HG03378 (cell line): ENCODE results near the gene STYXL1.

ENCODE experiments used
- ATAC-seq: cut with Tn5 transposase; IDR thresholded peaks from one replicate; pipeline ENCODE4 v1.9.1; 2021; ENCODE audit warnings: mild to moderate bottlenecking, moderate library complexity; ENCODE audit not compliant: unreplicated experiment

The STYXL1 gene

DNA sequence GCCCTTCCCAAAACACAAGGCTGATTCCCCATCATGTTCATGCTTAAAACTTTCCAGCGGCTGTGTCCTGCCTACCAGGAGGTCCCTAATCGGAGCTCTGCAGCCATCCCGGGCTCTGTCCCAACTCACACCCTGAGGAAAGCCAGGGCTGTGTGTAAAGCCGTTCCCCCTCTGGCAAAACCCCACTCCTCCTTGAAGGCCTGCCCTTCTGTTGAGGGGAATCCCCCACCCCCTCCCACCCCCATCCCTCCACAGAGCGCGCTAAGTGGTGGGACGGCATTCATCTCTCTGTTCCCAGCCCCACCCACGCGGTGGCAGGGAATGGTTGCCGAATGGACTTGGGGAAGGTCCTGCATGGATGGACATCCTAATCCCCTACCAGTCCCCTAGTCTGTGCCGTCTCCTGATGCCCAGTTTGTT, 52.7 kb downstream of the STYXL1 start:
- ATAC-seq, result no peak

DNA sequence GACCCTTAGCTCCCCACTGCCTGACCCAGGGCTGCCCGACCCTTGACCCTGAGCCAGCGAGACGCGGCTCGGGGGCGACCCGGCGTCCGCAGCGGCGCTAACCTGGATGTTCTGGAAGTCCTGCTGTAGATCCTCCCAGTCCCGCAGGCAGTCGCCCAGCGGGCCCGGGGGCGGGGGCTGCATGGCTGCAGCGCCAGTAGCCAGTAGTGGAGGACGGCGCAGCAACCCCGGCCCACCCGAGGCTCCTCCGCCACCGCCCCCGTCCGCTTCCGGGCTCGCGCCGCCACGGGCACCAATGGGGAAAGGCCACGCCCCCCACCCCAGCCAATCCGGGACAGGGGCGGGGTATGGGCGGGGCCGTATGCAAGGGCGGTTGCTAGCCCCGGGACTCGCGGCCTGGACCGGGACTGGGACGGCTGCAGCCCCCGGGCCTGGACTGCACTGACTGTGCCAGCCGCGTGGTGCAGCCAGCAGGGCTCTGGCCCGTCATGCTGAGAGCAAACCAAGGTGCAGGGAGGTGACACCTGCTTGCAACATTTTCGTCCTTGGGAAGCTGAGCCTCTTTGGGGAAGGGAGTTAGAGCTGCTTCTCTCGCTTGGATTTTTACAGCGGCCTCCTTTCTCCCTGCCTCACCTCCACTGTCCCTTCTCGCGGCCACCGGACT, 53.3 kb downstream of the STYXL1 start, which contains the start of gene TMEM120A:
TMEM120A (minus strand) TSS at position 208 of the 664 bp plus-strand sequence; CDS start at position 183, 25 bp downstream.
- peak; percentile 83 for ATAC-seq

DNA sequence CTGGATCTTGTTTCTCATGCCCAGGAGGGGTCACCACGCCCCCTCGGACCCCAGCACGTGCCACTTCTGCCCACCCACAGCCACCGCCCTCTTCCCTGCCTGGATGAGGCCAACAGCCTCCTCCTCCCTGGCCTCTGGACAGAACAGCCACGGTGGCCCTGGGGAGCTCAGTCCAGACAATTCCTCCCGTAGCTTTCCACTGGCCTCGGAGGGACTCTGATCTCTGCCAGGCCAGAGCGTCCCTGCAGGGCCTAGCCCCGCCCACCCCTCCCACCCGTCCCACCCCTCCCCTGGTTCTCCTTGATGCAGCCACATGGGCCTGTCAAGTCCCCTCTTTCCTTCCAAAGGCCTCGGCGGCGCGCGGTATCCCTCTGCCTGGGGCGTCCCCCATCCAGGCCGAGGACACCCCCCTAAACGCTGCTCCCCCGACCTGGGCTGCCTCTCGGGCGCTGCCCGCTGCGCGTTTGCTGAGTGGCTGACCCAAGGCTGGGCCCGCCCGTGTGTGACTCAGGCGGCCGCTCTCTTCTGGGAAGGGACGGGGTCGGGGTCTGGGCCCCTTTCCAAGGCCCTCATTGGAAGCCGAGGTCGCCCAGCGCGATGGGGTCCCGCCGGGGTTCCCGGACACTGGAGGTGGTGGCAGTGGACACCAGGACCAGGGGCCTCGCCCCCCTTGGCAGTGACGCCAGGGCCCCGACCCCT, 54.0 kb downstream of the STYXL1 start:
- ATAC-seq, result peak; percentile 11

DNA sequence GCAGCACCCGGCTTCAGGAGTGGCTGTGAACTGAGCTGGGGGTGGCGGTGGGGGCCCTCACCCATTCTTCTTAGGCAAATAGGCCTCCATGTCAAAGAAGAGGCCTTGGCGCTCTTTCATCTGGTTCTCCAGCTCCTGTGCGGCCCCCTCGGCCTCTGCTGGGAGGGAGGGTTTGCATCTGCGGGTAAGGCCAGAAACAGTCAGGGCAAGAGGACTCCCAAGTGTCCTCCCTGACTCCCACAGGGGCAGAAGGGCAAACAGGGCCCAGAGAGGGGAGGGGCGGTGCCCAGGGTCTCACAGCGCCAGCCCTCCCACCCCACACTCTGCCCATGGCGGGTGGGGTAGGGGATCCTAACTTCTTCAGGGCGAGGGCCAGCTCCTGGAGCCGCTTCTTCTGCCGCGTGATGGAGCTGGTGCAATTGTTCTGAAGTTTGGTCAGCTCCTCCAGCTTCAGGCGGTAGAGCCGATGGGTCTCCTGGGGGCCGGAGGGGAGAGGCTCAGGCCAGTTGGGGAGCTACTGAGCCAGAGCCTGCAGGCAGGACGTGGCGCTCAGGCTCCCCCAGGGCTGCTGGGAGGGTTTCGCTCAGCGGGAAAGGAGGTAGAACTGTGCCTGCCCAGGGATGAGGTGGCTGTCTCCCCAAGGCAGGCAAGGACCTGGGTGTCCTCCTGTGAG, 55.6 kb downstream of the STYXL1 start:
- ATAC-seq, result no peak

DNA sequence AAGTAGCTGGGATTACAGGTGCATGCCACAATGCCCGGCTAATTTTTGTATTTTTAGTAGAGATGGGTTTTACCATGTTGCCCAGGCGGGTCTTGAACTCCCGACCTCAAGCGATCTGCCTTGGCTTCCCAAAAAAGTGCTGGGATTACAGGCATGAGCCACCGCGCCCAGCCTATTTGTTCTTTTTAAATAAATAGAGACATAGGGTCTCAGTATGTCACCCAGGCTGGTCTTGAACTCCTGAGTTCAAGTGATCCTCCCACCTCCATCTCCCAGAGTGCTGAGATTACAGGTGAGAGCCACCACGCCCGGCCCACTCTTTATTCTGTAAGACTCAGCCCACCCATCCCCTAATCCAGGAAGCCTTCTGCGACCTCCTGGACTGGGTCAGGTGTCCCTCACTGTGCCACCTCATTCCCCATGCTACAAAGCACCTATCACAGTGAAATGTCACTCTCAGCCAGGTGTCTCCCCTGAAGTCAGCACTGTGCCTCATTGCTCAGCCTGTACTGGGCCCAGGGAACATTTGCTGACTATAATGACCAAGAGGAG, 56.2 kb downstream of the STYXL1 start:
- no peak for ATAC-seq

DNA sequence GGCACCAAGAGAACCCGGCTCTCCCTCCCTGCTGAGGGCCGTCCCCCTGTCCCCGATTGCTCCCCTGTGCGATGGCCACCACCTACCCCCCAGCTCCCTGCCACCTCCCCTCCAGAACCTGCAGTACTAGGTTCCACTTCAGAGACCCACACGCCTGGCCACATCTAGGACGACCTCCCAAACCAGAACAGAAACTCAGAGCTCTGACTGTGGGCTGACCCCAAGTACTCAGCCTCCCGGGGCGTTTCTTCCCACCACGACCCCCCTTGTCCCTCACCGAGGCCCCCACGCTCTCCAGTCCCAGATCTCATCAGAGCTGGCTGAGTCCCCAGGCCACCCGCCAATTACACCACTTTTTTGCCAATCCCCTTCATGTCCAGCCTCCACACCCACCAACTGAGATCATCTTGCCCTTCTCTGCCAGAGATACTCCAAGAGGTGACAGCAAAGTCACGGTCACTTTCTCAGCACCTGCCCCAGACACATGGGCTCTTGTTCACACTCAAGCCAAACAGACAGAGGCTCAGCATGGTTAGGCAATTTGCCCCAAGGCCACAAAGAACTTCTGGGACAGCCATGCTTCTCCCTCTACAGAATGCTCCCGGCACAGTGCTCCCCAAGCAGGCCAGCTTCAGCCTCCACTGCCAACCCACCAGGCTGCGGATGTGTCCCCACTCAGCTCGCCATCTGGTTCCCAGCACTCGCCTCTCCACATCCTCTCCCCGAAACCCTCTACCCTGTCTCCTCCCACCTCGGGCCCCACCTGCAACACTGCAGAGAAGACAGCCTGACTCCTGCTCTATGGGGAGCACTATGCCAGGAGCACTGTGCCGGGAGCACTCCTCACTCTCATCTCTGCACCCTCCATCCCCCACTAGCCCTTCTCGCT, 58.1 kb downstream of the STYXL1 start:
- no peak for ATAC-seq

DNA sequence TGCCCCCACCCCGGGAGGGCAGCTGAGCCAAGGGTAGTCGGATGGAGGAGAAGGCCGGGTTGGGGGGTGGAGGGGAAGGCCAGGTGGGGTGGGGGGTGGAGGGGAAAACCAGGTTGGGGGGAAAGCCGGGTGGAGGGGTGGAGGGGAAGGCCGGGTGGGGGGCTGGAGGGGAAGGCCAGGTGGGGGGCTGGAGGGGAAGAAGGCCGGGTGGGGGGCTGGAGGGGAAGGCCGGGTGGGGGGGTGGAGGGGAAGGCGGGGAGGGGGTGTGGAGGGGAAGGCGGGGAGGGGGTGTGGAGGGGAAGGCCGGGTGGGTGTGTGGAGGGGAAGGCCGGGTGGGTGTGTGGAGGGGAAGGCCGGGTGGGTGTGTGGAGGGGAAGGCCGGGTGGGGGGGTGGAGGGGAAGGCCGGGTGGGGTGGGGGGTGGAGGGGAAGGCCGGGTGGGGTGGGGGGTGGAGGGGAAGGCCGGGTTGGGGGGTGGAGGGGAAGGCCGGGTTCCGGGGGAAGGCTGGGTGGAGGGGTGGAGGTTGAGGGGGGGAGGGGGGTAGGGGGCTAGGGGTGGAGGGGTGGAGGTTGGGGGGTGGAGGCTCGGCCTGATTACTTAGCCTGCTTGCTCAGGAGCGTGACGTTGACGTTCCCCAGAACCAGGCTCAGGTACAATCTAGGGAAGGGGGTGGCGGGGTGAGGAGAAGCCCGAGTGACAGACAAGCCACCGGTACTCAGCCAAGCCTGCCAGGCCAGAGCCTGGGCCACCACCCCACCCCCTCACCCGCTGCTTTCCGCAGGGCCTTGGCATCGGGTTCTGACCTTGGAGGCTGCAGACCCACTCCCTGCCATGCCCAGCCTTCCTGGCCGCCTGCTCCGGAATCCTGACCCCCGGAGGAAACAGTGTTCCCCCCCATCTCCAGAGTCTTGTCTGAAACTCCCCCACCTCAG, 59.0 kb downstream of the STYXL1 start:
- no peak for ATAC-seq

DNA sequence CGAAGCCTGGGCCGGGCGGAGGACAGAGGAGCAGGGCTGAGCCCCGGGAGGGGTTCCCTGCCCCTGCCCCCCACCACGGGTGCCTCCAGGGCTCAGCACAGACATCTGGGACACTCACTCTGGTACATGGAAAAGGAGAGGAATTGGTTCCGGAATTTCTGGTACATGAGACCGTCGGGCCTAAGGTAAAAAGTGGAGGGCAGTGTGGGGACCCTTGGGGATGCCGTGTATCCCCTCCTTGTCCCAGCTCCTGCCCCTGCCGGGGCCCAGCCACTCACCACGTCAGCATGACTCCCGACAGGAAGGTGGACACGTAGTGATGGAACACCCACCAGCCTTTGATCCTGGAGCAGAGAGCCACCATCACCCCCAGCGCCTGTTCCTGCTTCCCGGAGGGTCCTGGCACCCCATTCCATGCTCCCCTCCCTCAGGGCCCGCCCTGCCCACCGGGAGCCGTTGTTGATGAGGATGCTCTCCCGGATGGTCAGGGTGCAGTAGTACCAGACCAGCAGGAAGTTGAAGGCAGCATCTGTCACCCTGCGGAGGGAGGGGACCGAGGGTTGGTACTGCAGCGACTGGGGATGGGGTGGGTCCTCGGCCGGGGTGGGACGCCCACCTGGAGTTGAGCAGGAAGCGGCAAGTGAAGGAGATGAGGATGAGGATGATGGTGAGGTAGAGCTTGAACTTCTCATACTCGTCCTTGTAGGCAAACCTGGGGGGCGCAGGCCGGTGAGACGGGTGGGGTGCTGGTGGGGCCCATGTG, 59.8 kb downstream of the STYXL1 start:
- ATAC-seq, result no peak

DNA sequence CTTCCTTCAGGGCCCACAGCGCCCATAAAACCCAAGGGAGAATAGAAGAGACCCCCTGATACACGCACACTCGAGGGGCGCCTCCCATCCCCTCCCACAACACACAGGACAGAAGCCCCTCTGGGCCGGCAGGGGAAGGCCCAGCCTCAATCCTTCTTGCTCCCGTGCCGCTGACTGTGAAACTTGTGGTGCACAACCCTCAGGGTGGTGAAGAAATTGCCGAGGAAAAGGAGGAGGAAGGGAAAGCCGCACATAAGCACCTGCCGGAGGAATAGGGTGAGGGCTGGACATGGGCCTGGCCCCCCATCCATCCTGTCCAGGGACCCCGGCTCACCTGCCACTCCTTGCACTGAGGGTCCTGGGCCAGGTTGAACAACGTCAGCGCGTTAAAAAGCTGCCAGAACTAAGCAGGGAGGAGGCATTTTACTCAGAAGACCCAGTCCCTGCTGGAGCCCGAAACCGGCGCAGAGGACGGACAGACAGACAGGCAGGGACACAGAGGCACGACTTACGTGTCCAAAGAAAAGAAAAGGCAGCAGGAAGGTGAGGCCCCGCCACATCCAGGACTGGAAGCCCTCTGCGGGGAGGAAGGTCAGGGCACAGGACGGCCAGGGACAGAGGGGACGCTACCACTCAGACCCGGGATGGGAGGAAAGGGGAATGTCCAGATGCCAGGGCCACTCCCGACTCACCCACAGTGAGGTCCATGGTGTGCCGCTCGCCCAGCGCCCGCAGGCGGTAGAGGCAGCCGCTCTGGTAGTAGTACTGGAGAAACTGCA, 60.6 kb downstream of the STYXL1 start:
- no peak for ATAC-seq

DNA sequence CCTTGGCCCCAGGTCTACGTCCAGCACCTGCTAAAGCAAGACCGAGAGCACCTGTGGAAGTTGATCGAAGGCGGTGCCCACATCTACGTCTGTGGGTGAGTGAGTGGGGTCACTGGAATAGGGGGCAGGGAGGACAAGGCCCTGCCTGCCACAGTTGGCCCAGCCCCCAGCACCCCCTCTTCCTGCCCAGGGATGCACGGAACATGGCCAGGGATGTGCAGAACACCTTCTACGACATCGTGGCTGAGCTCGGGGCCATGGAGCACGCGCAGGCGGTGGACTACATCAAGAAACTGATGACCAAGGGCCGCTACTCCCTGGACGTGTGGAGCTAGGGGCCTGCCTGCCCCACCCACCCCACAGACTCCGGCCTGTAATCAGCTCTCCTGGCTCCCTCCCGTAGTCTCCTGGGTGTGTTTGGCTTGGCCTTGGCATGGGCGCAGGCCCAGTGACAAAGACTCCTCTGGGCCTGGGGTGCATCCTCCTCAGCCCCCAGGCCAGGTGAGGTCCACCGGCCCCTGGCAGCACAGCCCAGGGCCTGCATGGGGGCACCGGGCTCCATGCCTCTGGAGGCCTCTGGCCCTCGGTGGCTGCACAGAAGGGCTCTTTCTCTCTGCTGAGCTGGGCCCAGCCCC, 61.5 kb downstream of the STYXL1 start:
- no peak for ATAC-seq

DNA sequence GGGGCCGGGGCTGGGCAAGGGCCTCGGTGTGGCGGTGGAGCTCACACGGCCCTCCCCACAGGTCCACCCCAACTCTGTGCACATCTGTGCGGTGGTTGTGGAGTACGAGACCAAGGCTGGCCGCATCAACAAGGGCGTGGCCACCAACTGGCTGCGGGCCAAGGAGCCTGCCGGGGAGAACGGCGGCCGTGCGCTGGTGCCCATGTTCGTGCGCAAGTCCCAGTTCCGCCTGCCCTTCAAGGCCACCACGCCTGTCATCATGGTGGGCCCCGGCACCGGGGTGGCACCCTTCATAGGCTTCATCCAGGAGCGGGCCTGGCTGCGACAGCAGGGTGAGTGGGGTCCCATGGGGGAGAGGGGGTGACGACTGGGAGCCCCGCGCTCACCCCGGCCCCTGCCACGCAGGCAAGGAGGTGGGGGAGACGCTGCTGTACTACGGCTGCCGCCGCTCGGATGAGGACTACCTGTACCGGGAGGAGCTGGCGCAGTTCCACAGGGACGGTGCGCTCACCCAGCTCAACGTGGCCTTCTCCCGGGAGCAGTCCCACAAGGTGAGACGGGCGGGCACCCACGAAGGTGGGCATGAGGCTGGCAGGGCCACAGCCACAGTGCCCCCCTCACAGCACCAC, 62.2 kb downstream of the STYXL1 start:
- ATAC-seq, result no peak

DNA sequence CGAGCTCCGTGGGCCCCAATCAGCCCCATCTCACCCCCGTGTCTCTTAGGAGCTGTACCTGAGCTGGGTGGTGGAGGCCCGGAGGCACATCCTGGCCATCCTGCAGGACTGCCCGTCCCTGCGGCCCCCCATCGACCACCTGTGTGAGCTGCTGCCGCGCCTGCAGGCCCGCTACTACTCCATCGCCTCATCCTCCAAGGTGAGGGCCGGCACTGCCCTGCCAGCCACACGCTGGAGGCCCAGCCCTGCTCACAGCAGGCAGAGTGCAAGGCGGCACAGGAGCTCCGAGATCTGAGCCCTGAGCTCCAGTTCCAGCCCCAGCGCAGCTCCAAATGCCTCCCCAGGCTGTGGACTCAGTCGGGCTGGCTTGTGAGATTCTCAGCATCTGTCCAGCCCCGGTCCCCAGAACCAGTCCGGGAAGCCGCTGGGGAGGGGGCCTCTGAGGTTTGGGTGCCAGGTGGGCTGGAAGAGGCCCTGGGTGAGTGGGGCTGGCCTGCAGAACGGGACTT, 62.7 kb downstream of the STYXL1 start:
- ATAC-seq, result no peak

DNA sequence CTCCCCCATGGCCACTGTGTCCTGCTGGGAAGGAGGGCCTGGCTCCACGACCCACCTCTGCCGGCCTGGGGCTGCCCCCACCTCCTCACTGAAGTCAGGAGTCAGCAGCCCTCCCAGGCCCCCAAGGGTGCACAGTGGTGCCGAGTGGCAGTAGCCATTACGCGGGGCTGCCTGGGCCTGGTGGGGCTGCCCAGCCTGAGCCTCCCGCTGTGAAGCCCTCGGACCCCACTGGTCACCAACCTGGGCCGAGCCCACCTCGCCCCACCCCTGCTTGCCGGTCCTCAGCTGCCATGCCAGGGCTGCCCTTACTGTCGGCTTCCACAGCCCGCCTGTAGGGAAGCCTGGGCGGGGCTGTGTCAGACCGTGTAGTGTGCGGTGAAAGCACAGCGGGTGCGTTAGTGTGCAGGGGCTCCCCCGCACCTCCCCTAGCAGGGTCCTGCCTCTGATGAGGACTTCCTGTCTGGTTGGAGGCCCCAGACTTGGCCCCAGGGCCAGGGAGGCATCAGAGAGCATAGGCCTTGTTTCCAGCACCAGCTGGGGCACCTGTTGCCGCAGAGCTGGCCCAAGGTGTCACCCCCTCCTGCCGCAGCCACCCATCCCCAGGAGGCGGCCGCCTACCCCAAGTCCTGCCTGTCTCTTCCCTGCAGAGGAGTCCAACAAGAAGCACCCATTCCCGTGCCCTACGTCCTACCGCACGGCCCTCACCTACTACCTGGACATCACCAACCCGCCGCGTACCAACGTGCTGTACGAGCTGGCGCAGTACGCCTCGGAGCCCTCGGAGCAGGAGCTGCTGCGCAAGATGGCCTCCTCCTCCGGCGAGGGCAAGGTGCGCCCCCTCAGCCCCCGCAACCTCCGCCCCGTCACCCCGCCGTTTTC, 63.4 kb downstream of the STYXL1 start:
- ATAC-seq, result no peak

DNA sequence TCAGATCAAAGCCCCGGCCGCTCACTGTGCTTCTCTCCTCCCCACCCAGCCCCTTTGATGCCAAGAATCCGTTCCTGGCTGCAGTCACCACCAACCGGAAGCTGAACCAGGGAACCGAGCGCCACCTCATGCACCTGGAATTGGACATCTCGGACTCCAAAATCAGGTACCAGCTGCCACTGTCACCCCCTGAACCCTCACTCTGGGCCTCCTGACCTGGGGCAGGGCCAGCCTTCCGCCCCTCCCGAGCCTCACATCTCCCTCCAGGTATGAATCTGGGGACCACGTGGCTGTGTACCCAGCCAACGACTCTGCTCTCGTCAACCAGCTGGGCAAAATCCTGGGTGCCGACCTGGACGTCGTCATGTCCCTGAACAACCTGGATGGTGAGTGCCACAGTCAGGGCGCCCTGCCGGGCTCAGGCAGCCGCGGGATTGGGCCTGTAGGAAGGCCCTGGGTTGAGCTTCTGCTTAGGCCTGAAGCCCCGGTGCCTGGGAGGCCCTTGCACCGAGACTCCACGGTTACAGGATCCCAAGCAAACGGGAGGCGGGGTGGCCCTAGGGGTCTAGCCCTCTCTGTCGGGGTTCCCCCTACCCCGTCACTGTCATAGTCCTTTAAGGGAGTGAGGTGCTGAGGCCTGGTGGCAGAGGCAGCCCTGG, 64.2 kb downstream of the STYXL1 start:
- ATAC-seq, result no peak

DNA sequence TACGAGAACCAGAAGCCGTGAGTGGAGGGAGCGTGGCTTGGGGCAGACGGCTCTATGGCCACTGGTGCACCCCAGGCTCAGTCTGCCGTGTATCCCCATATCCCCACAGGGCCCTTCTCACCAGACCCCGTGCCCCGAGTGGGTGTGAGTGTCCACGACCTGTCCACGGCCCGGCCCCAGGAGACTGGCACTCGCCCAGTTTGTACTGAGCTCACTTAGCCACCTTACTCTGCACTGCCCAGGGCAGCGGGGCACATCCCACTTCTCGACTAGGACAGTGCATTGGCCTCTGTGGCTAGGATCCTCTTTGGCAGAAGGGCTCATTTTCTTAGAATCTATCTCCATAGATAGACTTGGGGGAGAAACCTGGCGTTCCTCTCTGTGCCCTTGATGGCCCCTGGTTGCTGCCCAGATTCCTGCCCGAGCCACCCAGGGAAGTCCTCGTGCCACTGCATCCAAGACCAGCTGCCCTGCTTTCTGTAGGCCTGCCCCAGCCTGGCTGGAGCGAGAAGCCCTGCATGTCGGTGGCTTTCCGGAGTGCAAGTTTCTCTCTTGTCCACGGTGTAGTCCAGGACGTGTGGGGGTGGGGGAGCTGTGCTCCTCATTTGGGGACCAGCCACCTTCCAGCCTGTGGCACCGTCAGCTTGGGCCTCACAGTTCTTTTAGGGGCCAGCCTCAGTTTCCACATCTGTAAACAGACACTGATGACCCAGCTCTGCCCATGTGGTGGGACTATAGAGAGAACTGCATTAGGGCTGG, 65.3 kb downstream of the STYXL1 start:
- no peak for ATAC-seq
